ENCODE data around the gene FADS3. TPM values are rescaled to one million over a fixed set of nuclear protein-coding genes. Genes with fewer than 3 reads are reported as not detected.

The FADS3 gene
- total RNA-seq, 1 experiment from 2014 or later = 50.0 TPM

GRCh38 chr11:61905067-61905696 lies 13.8 kb upstream of the FADS3 start:
- CTCF ChIA-PET = interaction anchor here (0.8 to 10.9 kb wide), 15 partner anchors 8 to 210 kb away, joined by 3 to 685 read pairs (median 5); partner anchors contain the start of gene BEST1
- no peak overlapping the region for H3K27ac Mint-ChIP-seq
- peaks cover 30% of the 10 kb centered on the region for H3K4me1 Mint-ChIP-seq
- ATAC-seq (no peak), DNase-seq (ENCODE audit: low spot score) (no peak)
- POLR2A ChIA-PET = interaction anchor here (0.9 to 1.2 kb wide), 3 partner anchors 41 to 90 kb away, joined by 3 read pairs; partner anchors contain the start of gene BEST1
- no peaks in the 10 kb centered on the region for H3K27me3 Mint-ChIP-seq (ENCODE audit: low read depth)
- no peak overlapping the region for H3K4me3 Mint-ChIP-seq
- H3K9me3 Mint-ChIP-seq = no peaks in the 10 kb centered on the region
- H3K36me3 Mint-ChIP-seq = no peaks in the 10 kb centered on the region
- TF ChIP-seq ERG (CRISPR knock-in tag; IDR thresholded peaks at IDR 0.05) (no peak), RELA (CRISPR knock-in tag; IDR thresholded peaks at IDR 0.05; ENCODE audit: borderline replicate concordance) (no peak), HMGXB4 (CRISPR knock-in tag; IDR thresholded peaks at IDR 0.05) (no peak), USF1 (CRISPR knock-in tag; IDR thresholded peaks at IDR 0.05) (no peak), JAZF1 (CRISPR knock-in tag; IDR thresholded peaks at IDR 0.05) (no peak), PRRX2 (CRISPR knock-in tag; IDR thresholded peaks at IDR 0.05) (no peak), AFF4 (CRISPR knock-in tag; IDR thresholded peaks at IDR 0.05; ENCODE audit: borderline replicate concordance) (no peak), FOXJ3 (CRISPR knock-in tag; IDR thresholded peaks at IDR 0.05; ENCODE audit: borderline replicate concordance) (no peak), GRHL2 (CRISPR knock-in tag; IDR thresholded peaks at IDR 0.05; ENCODE audit: insufficient replicate concordance, severe bottlenecking) (no peak), ZNF532 (CRISPR knock-in tag; IDR thresholded peaks at IDR 0.05; ENCODE audit: borderline replicate concordance) (no peak)

GRCh38 chr11:61904539-61905048 lies 13.2 kb upstream of the FADS3 start:
- peak; percentile 72 for DNase-seq (ENCODE audit: low spot score)
- CTCF ChIA-PET = interaction anchor here (0.6 to 10.9 kb wide), 15 partner anchors 9 to 210 kb away, joined by 3 to 685 read pairs (median 5); partner anchors contain the start of genes BEST1, FEN1 and TMEM258

More at GRCh38 chr11:61904539-61905048, 13.2 kb upstream of the FADS3 start:
- POLR2A ChIA-PET = interaction anchor here (0.5 to 1.2 kb wide), 4 partner anchors 41 to 1749 kb away, joined by 3 to 7 read pairs (median 3); partner anchors contain the start of gene BEST1
- H3K4me3 Mint-ChIP-seq = no peak overlapping the region
- H3K27me3 Mint-ChIP-seq (ENCODE audit: low read depth) = no peaks in the 10 kb centered on the region
- peak; percentile 84 for ATAC-seq
- no peak overlapping the region for H3K27ac Mint-ChIP-seq
- H3K9me3 Mint-ChIP-seq = no peaks in the 10 kb centered on the region
- H3K4me1 Mint-ChIP-seq = peaks cover 29% of the 10 kb centered on the region
- TF ChIP-seq SP1 (CRISPR knock-in tag; conservative IDR thresholded peaks at IDR 0.05) = 0 out of 2 replicates have a peak, but pooled peaks have one; percentile 37
- TF ChIP-seq FOXP1 (CRISPR knock-in tag; IDR thresholded peaks at IDR 0.05; ENCODE audit: borderline replicate concordance) = 0 out of 2 replicates have a peak, but pooled peaks have one; percentile 21
- no peak for TF ChIP-seq CDX4 (CRISPR knock-in tag; IDR thresholded peaks at IDR 0.05; ENCODE audit: borderline replicate concordance)
- no peak for TF ChIP-seq E2F1 (CRISPR knock-in tag; IDR thresholded peaks at IDR 0.05)
- H3K36me3 Mint-ChIP-seq = no peaks in the 10 kb centered on the region
